LNCaP clone FGC (cell line): Measurements from ENCODE around the gene PHC2.

Experiments used
- DNase-seq: peaks from one replicate; pipeline ENCODE4 v3.0.0-alpha.2; 2011; ENCODE audit warnings: low read depth
- H3K4me3 ChIP-seq: 2 replicates; pipeline ENCODE4 v1.5.1; 2011; ENCODE audit warnings: mild to moderate bottlenecking, low read depth, low read length, control low read depth
- CTCF ChIP-seq: IDR thresholded peaks from 2 replicates; pipeline ENCODE4 v1.5.1; 2012; ENCODE audit warnings: mild to moderate bottlenecking; ENCODE audit not compliant: control insufficient read depth, insufficient read depth; ENCODE audit errors: extremely low read depth

The PHC2 gene

DNA sequence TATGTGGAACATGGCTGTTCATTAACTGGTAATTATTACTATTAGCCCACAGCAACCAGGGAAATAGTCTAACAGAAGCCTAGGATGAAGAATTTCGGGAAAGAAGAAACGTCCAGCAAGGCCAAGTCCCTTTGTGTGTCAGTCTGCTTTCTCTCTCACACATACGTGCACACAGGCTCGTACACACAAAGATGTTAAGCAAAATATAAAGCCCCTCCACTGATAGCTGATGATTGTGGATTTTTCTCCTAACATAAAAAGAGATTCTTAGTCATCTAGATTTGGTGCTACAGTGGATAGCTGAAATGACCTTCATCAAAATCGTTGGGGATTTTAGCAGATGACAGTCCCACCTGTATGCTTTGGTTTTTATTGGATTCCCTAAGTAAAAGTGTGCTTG, 67.9 kb downstream of the PHC2 start:
- no peak overlapping the region for H3K4me3 ChIP-seq
- no peak for DNase-seq
- TF ChIP-seq CTCF, result no peak

GRCh38 chr1:33361532-33362235, 69.2 kb downstream of the PHC2 start:
- no peak overlapping the region for H3K4me3 ChIP-seq
- no peak for TF ChIP-seq CTCF
- DNase-seq, result no peak

GRCh38 chr1:33360367-33360766, 70.5 kb downstream of the PHC2 start:
- no peak for DNase-seq
- TF ChIP-seq CTCF, result no peak
- no peak overlapping the region for H3K4me3 ChIP-seq

GRCh38 chr1:33359931-33360330, 71.0 kb downstream of the PHC2 start:
- DNase-seq, result no peak
- no peak overlapping the region for H3K4me3 ChIP-seq

DNA sequence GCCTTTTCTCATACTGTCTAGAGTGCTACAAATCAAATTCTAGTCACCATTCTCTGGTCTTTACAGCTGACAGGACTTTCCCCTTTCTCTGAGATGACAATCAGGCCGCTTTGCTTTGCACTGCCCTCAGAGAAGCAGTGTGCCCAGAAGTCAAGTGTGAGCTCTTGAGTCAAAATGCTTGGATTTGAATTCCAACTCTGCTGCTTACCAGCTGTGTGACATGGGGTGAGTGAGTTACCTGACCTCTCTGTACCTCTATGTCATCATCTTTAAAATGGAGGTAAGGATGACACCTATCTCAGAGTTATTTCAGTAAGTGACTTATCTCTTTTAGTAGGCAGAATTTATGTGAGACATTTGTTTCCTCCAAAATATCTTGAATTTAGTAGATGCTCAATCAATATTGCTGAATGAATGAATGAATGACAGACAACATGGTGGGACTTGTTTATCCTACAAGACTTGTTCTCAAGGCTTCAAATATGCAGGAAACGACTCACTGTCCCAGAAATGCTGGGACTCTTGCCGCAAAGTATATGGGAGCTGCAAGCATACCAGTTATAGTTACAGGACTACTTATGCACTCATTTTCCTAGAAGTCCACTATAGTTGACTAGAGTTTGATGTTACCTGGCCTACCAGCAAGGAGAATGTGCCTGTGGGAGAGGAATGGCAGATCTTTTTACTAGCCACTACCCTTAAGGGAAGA, 71.9 kb downstream of the PHC2 start:
- TF ChIP-seq CTCF, result no peak
- H3K4me3 ChIP-seq, result no peak overlapping the region
- DNase-seq, result no peak

More at GRCh38 chr1:33359931-33360330, 71.0 kb downstream of the PHC2 start:
- TF ChIP-seq CTCF, result no peak

GRCh38 chr1:33358114-33358794, 72.6 kb downstream of the PHC2 start:
- no peak for DNase-seq
- no peak for TF ChIP-seq CTCF
- no peak overlapping the region for H3K4me3 ChIP-seq
